Heart left ventricle (tissue), 13 donors: Measurements from ENCODE around the gene DNAJC27.

Experiments used
- POLR2A ChIP-seq, 2 donors: fragments of 450-650 bp; IDR thresholded peaks; one replicate each; pipeline ENCODE4 v1.6.1; 2017; ENCODE audit warnings: antibody characterized with exemption in 2 of 2, mild to moderate bottlenecking in 2 of 2, moderate library complexity in 2 of 2
- TF ChIP-seq, protein P1 (sequence below), 12 donors: fragments of 200-600 bp; sonication (generic) in 4 of 12; IDR thresholded peaks; one replicate each; pipeline versions ENCODE4 v1.5.0 to v1.8.0; 2018 to 2022; ENCODE audit warnings: antibody characterized with exemption in 12 of 12, mild to moderate bottlenecking in 5 of 12
- donor health status: ischemic (EF 13 %, LVEDD 7.1; RV severe dilation, severe dysfunction).
- donor health status: DM: no; HTN: yes; CAD: no.
- donor health status: DM: no; HTN: no; CAD: no.
- donor health status: ischemic (EF 25% LVEDD 6.9; RV normal size, moderate dysfunction).
- donor health status: ischemic (EF 25% LVEDD 5.7; RV mildly dilated, moderate dysfunction).
- donor health status: ischemic (EF 35%, LVEDD 5.7; RV mildly dilated, moderate dysfunction).
- donor health status: nonischemic (EF 11% LVEDD 7.7; RV severe dilation, severe dysfunction).
- donor health status: DM: yes; HTN: yes; CAD: no.
- donor health status: PGD.
- donor health status: ischemic (EF 29% LVEDD 5.4; RV normal size, mild dysfunction).
- donor health status: nonischemic (EF 23%, LVEDD 6.1; RV moderate dilation, normal function).

DNA sequence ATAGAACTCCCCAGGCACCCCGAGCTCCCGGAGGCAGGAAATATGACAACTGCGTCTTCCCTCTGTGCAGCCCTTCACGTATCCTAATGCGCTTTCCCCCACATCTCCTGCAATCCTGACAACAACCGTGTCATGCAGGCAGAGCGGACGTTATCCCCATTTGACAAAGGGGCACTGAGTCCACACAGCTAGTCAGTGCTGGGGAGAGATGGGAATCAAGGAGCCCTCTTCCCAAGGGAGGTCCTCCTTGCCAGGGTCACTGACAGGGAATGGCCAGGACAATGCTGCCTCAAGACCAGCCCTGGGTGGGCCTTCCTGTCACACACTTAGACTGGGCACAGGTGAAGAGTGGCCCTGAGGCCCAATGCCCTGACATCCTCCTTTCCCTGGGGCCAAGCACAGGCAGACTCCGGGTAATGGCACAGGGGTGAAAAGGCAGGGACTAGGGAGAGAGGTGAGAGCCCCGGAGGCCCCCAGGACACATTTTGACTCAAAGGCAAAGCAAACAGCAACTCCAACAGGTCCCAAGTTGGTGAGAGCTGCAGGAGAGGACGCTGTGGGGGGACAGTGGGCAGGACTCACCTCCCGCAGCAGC, 53.9 kb downstream of the DNAJC27 start:
- TF ChIP-seq, protein P1, sequence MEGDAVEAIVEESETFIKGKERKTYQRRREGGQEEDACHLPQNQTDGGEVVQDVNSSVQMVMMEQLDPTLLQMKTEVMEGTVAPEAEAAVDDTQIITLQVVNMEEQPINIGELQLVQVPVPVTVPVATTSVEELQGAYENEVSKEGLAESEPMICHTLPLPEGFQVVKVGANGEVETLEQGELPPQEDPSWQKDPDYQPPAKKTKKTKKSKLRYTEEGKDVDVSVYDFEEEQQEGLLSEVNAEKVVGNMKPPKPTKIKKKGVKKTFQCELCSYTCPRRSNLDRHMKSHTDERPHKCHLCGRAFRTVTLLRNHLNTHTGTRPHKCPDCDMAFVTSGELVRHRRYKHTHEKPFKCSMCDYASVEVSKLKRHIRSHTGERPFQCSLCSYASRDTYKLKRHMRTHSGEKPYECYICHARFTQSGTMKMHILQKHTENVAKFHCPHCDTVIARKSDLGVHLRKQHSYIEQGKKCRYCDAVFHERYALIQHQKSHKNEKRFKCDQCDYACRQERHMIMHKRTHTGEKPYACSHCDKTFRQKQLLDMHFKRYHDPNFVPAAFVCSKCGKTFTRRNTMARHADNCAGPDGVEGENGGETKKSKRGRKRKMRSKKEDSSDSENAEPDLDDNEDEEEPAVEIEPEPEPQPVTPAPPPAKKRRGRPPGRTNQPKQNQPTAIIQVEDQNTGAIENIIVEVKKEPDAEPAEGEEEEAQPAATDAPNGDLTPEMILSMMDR (IDR thresholded peaks at IDR 0.05) = no peak
- no peak for TF ChIP-seq POLR2A (IDR thresholded peaks at IDR 0.05)
